DMS79 (cell line): ENCODE measurements around the gene RUBCNL.
A peak's percentile ranks its signal among the peaks of the same experiment; 100 is the strongest.
"Not testable (repeated sequence)": the region's sequence is repeated elsewhere in the genome, so short reads cannot be mapped to it uniquely, and the experiment has no call there.

Experiments used
- DNase-seq: peaks from one replicate; lab custom pipeline; 2025; lab: John Stamatoyannopoulos, UW

RUBCNL gene

GRCh38 chr13:46387064-46387851 is at the start of gene RUBCNL:
RUBCNL (minus strand) TSS chr13:46387252; CDS start chr13:46372475, 14,777 bp downstream.
- peak; percentile 29 for DNase-seq

GRCh38 chr13:46429558-46429957 is 42.5 kb upstream of the RUBCNL start:
- not testable (repeated sequence) for DNase-seq

GRCh38 chr13:46405457-46405856 is 18.4 kb upstream of the RUBCNL start:
- DNase-seq: no peak

- DNase-seq: no peak
Observed at GRCh38 chr13:46404733-46405100, 17.7 kb upstream of the RUBCNL start.

- DNase-seq: no peak
Observed at GRCh38 chr13:46403851-46404732, 17.0 kb upstream of the RUBCNL start.

GRCh38 chr13:46402178-46402577 is 15.1 kb upstream of the RUBCNL start:
- DNase-seq: no peak

- DNase-seq: no peak
Observed at GRCh38 chr13:46401432-46401831, 14.4 kb upstream of the RUBCNL start.

GRCh38 chr13:46396341-46396740 is 9.3 kb upstream of the RUBCNL start:
- no peak for DNase-seq

GRCh38 chr13:46392967-46393366 is 5.9 kb upstream of the RUBCNL start:
- DNase-seq: peak; percentile 3

GRCh38 chr13:46389457-46390451 is 2.7 kb upstream of the RUBCNL start:
- DNase-seq: no peak

- no peak for DNase-seq
Observed at GRCh38 chr13:46388846-46389245, 1.8 kb upstream of the RUBCNL start.

GRCh38 chr13:46388308-46388707 is 1.3 kb upstream of the RUBCNL start:
- no peak for DNase-seq

GRCh38 chr13:46386392-46387063 is 524 bp downstream of the RUBCNL start:
- no peak for DNase-seq

- DNase-seq: no peak
Observed at GRCh38 chr13:46385946-46386345, 1.1 kb downstream of the RUBCNL start.

- DNase-seq: peak; percentile 1
Observed at GRCh38 chr13:46383383-46383782, 3.7 kb downstream of the RUBCNL start.

GRCh38 chr13:46382224-46382623 is 4.8 kb downstream of the RUBCNL start:
- DNase-seq: no peak

- DNase-seq: no peak
Observed at GRCh38 chr13:46380242-46380641, 6.8 kb downstream of the RUBCNL start.

GRCh38 chr13:46379611-46380010 is 7.4 kb downstream of the RUBCNL start:
- no peak for DNase-seq

- DNase-seq: no peak
Observed at GRCh38 chr13:46378411-46378810, 8.6 kb downstream of the RUBCNL start.

GRCh38 chr13:46377554-46377953 is 9.5 kb downstream of the RUBCNL start:
- no peak for DNase-seq

- no peak for DNase-seq
Observed at GRCh38 chr13:46374710-46375109, 12.3 kb downstream of the RUBCNL start.
